ENCODE measurements around the gene HOXA11.

The HOXA11 gene

DNA sequence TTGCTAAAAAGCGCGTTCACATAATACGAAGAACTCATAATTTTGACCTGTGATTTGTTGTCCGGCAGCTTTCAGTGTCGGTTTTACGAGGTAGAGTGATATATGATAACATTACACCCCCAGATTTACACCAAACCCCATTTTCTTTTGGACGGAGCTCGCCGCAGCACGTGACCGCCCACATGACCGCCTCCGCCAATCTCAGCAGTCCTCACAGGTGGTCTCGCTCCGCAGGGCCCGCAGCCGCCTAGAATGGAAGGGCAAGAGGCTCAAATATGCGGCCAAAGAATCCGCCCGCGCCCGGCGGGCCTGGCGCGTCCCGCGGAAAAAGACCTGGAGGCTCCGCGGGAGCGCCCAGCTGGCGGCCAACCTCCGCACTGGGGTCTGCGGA is 28.5 kb downstream of the HOXA11 start, which contains the start of gene HOXA7:
HOXA7 (minus strand) TSS at position 168 of the 391 bp plus-strand sequence; CDS start at position 38, 130 bp downstream.
- DNase-seq = no peak

DNA sequence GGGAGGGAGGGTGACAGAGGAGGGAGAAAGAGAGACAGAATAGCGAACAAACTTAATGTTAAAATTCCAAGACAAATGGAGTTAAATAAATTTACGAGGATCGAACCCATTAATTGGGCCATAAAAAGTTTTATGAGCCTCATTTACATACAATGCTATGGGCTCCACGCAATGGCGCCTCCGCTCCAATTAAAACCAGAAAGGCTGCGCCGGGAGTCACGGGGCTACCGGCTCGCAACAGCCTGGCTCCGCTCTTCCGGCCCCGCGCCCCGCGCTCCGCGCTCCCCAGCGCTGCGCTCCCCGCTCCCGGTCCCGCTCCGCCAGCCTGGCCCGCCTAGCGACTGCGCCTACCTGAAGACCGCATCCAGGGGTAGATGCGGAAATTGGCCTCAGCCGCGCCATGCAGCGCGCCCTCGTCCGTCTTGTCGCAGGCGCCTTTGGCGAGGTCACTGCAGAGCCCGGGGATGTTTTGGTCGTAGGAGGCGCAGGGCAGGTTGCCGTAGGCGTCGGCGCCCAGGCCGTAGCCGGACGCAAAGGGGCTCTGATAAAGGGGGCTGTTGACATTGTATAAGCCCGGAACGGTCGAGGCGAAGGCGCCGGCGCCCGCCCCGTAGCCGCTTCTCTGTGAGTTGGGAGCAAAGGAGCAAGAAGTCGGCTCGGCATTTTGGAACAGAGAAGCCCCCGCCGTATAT is 29.1 kb downstream of the HOXA11 start:
- DNase-seq = peak; percentile 7

DNA sequence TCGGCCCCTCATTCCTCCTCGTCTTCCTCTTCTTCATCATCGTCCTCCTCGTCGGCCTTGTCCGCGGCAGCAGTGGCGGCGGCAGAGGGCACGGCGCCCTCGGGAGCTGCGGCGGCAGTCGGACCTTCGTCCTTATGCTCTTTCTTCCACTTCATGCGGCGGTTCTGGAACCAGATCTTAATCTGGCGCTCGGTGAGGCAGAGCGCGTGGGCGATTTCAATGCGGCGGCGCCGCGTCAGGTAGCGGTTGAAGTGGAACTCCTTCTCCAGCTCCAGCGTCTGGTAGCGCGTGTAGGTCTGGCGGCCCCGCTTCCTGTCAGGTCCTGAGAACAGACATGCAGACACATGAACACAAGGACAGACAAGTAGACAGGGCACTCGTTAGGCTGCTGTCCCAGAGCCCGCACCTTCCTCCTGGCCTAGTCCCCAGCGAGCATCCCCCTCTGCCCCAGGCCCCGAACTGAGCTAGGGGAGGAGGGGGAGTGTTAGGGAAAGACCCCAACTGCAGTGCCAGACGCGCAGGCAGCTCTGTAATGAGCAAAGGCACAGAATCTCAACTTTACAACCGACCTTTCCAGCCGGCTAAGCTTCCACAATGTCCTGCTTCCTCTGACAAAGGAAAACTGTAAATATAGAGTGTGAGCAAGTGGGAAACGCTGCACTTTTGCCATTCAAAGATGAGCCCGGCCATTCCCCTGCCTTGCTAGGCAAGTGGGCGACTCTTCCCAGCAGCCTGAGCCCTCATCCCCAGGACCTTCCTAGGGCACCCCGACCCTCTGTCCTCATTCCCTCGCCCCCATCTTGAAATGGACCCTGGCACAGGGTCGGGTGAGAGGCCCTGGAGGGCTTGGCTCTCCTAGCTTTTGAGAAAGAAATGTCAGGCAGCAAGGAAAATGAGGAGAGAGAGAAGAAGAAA is 29.9 kb downstream of the HOXA11 start:
- peak; percentile 45 for DNase-seq

DNA sequence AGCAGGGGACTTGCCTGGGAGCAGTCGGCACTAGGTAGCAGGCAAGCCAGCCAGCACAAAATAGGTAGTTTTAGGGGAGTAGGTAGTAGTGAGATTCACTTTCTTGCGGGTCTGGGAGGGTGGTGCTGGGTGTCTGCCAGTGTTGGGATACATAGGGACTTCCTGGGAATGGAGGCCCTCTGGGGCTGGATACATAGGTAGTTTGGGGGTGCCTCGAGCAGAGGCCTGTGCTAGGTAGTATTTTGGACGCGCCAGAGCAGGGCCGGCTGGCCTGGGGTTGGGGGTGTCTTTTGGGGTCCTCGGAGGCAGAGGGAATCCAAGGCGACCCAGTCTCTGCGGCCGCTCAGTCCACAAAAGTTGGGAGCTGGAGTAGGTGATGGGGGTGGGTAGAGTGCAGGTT is 30.7 kb downstream of the HOXA11 start:
- peak; percentile 1 for DNase-seq

DNA sequence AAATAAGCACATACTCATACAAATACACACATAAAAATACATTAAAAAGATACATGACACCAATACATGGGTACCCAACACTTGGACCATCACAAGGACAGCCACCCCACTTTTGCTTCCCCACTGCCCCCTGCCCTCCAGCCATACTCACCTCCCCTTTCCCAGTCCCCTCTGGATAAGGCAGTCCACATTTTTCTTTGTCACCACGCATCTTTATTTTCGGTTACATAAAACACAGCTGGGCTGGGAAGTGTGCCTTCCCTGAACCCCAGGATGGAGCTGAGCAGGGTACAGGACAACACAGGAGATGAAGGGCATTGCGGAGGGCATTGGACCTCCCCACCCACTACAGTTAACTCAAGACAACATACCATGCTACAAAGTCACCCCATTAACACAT is 31.5 kb downstream of the HOXA11 start:
- peak; percentile 1 for DNase-seq

DNA sequence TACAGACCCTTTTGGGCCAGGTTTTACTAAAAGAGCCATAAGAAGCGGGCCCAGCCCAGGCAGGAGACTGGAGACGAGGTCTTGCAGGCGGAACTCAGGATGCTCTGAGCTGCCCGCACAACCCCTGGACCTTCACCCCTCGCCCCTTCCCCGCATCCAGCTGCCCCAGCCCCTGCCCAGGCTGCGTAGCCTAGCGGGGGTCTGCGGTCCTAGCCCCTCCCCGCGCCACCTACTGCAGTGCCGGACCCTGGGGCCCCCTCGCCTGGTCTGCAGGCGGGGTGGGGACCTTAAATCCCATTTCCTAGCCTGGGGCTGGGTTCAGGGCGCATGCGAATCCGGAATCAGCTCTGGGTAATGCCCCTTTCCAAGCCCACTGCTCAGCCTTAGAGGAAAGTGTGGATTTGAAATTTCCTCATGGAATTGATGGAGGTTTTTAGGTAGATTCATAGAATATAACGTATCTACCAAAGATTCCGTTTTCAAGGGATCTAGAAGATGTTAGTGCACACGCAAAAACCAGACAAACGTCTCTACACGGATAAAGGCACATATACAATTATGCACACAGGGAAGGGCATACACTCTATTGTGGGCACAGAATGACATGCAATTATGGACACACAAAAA is 32.1 kb downstream of the HOXA11 start:
- DNase-seq = no peak

DNA sequence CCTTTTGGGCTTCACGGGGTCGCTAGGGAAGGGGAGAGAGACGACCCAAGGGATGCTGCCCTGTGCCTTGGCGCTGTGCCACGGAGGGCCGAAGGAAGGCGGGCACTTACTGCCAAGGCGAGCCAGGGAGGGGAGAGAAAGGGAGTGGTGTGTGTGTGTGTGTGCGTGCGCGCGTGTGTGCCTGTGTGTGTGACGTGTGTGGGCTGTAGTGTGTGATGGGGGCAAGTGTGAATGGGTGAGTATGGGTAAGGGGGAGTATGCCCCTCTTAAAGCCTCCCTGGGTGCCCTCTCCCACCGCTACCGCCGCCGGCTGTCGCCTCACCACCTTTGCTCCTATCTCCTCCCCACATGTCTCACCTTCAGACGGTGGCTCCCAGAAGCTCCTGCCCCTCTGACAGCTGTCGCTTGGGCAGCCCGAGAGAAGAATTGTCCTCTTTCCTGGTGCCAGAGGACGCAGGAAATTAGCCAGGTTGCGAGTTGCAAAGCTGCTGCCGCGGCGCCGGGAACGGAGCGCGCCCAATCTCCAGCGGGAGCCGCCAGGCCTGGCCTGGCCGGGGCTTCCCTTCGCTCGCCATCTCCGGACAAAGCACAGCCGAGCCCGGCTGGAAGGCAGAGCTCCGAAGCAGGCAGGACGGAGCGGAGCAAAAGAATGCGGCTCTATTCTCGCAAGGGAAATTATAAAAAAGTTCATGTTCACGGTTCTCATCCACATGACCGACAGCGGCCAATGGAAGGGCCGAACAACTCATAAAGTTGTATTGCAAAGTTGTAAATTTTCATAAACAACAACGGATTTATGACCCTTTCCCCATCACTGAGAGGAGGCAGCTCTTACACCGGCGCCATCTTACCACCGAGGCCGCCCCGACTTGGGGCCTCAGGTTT is 32.9 kb downstream of the HOXA11 start, which contains the start of gene HOXA3:
HOXA3 (minus strand) TSS at position 653 of the 885 bp plus-strand sequence. CDS start 41,943 bp downstream, outside the sequence.
- peak; percentile 3 for DNase-seq

DNA sequence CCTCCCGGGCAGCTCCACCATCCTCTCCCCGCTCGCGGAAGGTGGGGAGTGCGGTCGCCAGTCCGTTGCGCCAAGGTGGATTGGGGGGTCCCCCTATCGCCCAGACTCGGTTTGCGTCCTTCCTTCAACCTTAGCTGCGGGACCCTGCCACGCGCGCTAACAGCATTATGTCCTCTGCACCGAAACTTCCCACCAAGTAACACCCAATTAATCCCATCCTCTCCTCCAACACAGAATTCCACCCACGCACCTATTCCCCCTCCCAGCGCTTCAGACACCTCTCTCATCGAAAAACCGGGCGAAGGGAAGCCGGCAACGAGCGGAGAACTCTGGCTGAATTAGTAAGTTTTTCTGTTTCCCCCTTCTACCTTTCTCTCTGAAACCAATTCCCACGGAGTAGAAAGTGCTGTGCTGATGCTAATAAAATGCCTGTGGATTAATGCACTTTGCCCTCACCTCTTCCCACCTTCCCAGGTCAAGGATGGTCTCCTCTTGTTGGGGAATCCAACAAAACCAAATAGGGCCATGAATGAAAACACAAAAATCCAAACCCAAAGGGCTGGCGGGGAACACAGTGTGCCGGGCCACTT is 33.6 kb downstream of the HOXA11 start:
- DNase-seq = peak; percentile 1

DNA sequence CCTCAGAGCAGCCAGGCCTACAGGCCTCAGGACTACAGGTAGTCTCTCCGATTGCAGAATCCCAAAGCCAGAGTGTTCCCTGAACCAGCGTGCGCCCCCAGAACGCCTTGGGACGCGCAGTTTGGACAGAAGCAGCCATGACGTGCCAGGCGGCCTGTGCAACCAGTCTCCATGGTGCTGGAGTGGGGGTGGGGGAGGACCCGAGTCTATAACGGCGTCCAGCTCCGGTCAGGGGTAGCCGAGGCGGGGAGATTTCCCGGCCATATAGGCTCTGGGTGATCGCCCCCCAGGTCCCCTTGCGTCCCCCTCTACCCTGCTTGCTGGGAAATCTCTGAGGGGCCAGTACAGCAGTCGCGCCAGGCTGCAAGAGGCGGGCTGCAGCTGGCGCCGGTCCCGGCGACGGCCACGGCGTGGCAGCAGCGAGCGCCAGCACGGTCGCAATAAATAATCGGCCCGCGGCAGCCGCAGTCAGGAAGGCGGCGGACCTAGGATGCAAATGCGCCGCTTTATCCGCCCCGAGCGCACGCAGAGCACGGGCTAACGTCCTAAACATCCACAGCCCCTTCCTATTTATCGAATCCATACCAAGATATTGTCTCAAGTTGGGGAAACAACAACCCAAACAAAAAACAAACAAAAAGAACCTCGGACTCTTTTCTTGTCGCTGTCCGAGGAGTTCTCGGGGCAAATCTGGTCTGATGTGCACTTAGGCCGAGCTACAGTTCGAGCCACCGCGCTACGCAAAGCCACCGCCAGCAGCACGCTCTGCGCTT is 34.3 kb downstream of the HOXA11 start:
- DNase-seq = peak; percentile 72

DNA sequence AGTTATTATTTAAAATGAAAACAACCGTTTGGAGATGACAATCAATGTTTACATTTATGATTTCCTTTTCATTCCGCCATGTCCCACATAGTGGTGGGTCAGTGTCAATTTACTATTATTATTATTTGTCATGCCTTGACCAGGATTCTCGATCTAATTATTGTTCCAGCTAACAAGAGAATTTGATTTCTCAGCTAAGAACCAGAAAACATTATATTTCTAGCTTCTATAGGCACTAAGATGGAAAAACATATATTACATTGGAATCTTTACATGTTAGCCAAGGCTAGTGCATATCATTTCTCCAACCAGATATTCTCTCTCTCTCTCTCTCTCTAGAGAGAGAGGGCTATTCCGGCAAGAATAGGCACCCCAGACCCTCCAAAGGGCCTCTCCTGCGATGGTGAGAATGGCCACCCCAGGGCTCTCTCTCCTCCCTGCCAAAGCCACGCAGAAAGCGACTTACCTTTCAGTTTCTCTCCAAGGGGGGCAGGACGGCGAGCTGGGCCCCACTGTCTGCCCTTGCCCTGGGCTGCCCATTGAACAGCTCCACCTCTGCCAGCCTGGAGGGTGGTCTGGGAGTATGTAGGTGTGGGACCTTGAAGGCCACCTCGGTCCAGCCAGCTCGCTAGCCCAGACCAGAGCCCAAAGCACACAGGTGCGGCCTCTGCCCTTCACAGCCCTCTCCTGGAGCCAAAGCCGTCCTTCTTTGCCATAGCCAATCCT is 35.0 kb downstream of the HOXA11 start:
- peak; percentile 0 for DNase-seq

DNA sequence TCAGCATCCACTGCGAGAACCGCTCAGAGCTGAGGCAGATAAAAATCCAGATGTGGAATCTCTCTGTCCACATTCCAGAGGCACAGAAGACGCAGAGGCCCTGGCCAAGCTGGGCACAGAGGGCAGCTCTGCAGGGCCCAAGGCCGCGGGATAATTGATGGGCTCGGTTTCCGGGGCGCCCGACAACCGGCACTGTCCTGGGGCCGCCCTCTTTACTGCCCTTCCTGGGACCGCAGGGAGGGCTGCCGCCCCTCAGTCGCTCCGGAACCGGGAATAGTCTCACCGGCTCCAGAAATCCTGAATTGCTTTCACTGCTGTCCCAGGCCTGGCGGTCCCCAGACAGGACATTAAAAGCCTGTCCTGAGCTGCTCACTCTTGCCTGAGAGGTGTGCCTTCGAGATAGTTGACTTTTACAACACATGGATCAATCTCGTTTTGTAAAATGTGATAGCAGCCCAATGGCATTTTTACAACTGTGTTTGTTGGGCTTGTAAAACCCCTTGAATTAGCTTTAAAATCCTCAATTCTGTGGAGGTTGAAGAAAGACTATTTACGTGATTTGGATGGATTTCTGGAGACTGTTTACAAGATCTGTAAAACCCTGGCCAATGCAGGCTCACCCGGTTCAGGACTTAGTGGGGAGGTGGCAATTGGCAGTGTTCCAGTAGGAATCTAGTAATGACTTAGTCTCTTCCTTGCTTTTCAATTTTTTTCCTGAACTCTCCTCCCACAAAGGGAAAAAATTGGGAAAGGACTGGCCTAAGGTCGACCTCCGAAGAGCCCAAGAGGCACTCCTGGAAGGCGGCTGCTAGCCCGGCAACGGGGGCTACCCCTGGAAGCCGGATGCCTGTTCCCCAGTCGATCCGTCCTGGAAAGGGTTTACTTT is 36.0 kb downstream of the HOXA11 start:
- no peak for DNase-seq

DNA sequence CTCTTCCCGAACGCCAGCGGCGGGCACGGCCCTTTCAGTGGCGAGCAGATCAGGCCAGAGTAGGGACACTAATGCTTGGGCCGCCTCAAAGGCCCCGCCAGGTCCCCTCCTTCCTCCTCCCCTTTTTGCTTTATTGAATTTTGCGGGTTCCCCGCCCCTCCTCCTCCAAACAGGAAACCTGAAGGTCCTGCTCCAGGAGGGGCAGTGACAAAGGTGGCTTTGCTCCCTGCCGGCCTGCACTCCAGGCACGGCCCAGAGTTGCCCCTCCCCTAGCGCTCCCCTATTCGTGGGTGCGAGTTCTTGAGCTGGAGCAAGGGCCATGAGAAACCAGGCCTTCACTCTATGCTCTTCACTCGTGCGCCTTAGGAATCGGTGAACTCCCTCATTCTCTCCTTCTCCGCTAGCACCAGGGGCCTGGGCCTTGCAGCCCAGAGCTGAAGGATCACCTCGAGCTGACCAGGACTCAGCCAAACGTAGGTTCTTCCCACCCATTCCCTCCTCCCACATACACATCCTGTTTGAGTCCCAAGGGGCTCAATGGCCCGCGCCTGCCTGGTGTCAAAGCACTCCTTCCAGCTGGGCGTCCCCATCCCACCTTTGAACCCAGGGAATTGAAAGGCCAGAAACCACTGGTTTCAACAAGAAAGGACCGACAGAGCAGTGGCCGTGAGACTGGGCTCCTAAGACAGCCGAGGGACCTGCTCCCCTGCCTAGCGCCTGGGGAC is 36.8 kb downstream of the HOXA11 start:
- DNase-seq = no peak

DNA sequence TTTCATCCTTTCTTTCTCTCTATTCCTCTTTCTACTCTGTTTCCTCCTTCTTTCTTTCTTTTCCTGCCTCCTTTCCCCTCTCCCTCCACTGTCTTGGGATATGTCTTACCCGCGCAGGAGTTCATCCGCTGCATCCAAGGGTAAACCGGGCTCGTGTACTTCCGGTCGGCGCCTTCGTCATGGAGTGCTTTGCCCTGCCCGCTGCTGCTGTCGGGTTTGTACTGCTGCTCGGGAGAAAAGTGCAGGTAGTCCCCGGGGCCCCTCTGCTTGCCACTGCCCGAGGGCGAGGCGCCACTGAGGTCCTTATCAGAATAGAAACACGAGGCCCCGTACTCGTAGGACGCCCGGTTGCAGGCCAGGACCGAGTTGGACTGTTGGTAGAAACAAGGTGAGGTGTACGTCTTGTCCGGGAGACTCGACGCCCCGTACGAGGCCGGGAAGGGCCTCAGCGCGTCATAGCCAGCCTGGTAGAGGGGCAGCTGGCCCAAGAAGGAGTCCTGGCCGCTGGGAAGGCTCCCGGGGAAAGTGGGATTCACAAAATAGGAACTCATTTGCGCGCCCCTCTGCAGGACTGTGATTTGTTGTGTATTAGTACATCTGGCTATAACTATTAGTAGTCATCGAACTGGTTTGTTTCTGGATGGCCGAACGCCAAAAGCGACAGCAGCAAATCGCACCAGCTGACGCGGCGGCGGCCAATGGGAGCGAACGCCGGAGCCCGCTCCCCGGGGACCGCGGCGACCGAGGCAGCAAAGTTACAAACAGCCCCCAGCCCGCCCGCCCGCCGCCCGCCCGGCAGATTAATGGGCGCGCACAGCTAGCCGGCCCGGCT is 37.6 kb downstream of the HOXA11 start, which contains the start of gene HOXA6:
HOXA6 (minus strand) TSS at position 576 of the 832 bp plus-strand sequence; CDS start at position 551, 25 bp downstream.
- DNase-seq = no peak

DNA sequence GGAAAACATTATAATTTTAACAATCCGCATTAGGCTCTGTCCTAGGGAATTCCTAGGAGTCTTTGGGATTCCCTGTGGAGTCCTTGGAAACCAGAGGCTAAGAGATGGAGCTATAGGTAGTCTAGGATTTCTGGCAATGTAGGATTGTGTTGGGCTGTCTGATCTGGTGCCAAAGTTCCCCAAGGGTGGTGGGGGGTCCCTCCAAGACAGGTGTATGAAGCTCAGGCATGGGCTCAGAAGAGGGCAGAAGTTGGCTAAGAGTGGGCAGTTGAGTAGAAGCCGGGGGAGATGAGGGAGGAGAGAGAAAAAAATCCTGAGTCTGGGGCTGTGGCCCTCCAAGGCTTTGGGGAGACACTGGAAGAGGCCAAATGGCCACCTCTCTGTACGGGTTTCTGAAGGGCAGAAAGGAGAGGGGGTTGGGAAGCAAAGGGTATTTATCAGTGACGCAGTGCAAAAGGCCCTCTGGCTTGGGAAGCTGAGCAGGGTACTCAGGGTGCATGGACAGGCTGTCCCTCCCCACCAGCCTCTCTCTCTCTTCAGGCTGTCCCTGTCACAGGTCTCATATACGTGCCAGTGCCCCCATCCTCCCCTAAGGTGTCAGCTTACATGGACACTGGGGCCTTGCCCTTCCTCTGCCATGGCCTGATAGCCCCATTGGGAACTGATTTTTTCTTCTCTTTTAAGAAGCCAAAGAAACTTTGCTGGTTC is 38.4 kb downstream of the HOXA11 start:
- no peak for DNase-seq

DNA sequence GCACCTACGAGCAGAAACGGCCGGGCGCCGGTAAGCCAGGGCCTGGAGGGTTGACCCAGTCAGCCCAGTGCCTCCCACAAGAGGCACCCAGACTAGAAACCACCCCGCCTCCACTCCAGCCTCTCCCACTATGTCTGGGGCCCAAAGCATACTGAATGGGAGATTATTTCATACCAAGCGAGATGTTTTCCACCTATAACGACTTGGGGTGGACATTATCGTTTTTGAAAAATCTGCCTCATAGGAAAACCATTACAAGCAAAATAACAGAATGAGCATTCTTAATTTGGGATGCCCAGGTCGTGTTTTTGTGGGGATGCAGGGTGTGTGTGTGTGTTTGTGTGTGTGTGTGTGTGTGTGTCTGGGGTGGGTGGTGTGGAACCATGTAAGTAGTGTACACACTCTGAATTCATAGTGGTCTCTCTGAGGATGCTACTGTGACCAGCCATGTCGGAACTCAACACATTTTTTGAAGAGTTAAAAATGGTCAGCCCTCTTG is 39.1 kb downstream of the HOXA11 start:
- no peak for DNase-seq

DNA sequence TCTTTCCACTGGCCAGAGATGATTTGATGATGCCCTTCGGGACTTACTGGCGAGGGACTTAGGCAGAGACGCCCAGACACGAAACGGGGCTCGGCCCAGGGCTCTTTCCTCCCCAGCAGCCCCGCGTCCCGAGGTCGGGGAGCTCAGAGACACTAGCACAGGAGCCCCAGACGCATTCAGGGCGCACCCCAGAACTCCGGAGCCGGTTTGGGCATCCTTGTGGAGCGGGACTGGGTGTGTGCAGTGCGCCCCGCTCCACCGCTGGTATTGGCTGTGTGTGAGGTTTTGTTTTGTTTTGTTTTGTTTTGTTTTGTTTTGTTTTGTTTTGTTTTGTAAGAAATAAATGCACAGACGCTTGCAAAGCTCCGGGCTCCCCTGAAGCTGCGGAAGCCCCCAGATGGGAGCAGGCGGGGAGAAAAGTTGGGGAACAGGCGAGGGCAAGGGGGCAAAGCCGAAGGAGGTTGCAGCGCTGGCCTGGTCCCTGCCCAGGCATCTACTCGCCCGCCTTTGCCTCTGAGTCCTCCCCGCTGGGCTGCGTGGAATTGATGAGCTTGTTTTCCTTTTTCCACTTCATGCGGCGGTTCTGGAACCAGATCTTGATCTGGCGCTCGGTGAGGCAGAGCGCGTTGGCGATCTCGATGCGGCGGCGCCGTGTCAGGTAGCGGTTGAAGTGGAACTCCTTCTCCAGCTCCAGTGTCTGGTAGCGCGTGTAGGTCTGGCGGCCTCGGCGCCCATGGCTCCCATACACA is 39.7 kb downstream of the HOXA11 start:
- no peak for DNase-seq

Measured in activated naive CD4-positive, alpha-beta T cell treated with Interleukin-2 at 50 U/mL for 16 hours (primary cell).